MM.1S (cell line): ENCODE data around the gene MMP19.

ENCODE experiments used
- EZH2 ChIP-seq: fragments of 300-600 bp; sonication (generic); optimal IDR thresholded peaks from 2 replicates; pipeline ENCODE3; 2017; ENCODE audit warnings: low read depth, mild to moderate bottlenecking, antibody characterized with exemption, low read length, mixed read lengths
- EZH2phosphoT487 ChIP-seq: fragments of 300-600 bp; sonication (generic); IDR thresholded peaks from 2 replicates; pipeline ENCODE4 v1.6.1; 2018; ENCODE audit warnings: antibody characterized with exemption, low read length
- TF ChIP-seq, protein P1 (sequence below): fragments of 300-600 bp; sonication (generic); IDR thresholded peaks from 2 replicates; pipeline ENCODE4 v1.5.1; 2016; ENCODE audit warnings: antibody characterized with exemption, low read length, mixed read lengths

DNA sequence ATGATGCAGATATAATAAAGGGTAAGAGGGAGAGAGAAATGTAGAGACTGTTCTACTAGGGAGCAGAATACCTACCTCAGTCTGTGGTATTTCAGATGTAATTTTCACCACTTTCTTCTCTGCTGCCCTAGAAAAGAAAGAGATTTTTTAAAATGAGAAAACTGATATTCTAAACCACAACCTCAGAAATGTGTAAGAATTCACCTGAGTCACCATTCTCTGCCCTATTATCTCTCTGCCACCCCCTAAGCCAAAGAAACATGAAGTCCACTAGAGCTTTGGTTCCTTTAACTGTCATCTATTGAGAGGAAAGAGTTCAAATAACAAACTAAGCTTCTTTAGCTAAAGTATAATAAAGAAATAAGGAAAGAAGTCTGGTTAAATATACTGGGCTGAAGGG, 46.8 kb downstream of the MMP19 start:
- TF ChIP-seq, protein P1, sequence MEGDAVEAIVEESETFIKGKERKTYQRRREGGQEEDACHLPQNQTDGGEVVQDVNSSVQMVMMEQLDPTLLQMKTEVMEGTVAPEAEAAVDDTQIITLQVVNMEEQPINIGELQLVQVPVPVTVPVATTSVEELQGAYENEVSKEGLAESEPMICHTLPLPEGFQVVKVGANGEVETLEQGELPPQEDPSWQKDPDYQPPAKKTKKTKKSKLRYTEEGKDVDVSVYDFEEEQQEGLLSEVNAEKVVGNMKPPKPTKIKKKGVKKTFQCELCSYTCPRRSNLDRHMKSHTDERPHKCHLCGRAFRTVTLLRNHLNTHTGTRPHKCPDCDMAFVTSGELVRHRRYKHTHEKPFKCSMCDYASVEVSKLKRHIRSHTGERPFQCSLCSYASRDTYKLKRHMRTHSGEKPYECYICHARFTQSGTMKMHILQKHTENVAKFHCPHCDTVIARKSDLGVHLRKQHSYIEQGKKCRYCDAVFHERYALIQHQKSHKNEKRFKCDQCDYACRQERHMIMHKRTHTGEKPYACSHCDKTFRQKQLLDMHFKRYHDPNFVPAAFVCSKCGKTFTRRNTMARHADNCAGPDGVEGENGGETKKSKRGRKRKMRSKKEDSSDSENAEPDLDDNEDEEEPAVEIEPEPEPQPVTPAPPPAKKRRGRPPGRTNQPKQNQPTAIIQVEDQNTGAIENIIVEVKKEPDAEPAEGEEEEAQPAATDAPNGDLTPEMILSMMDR: no peak
- no peak for TF ChIP-seq EZH2phosphoT487
- no peak for TF ChIP-seq EZH2
